Mucosa of stomach (tissue), 1 donor: ENCODE data around the gene WDR37.
"Not testable (repeated sequence)": the region's sequence is repeated elsewhere in the genome, so short reads cannot be mapped to it uniquely, and the experiment has no call there.

Experiments
- H3K27me3 ChIP-seq: one replicate; pipeline ENCODE4 v1.7.0; 2013; ENCODE audit warnings: mild to moderate bottlenecking, low read length; ENCODE audit not compliant: control insufficient read depth, insufficient read depth
- H3K36me3 ChIP-seq: one replicate; pipeline ENCODE4 v1.7.0; 2013; ENCODE audit warnings: low read length; ENCODE audit not compliant: control insufficient read depth, insufficient read depth
- H3K4me1 ChIP-seq: one replicate; pipeline ENCODE4 v1.7.0; 2013; ENCODE audit warnings: mild to moderate bottlenecking, low read length; ENCODE audit not compliant: control insufficient read depth, insufficient read depth
- H3K4me3 ChIP-seq: one replicate; pipeline ENCODE4 v1.7.0; 2013; ENCODE audit warnings: low read length
- H3K9ac ChIP-seq: one replicate; pipeline ENCODE4 v1.7.0; 2013; ENCODE audit warnings: mild to moderate bottlenecking, low read length, moderate library complexity
- H3K9me3 ChIP-seq: one replicate; pipeline ENCODE4 v1.7.0; 2013; ENCODE audit warnings: mild to moderate bottlenecking, low read length, moderate library complexity; ENCODE audit not compliant: control insufficient read depth
- donor health status: Pancreatic carcinoma.

WDR37 gene

DNA sequence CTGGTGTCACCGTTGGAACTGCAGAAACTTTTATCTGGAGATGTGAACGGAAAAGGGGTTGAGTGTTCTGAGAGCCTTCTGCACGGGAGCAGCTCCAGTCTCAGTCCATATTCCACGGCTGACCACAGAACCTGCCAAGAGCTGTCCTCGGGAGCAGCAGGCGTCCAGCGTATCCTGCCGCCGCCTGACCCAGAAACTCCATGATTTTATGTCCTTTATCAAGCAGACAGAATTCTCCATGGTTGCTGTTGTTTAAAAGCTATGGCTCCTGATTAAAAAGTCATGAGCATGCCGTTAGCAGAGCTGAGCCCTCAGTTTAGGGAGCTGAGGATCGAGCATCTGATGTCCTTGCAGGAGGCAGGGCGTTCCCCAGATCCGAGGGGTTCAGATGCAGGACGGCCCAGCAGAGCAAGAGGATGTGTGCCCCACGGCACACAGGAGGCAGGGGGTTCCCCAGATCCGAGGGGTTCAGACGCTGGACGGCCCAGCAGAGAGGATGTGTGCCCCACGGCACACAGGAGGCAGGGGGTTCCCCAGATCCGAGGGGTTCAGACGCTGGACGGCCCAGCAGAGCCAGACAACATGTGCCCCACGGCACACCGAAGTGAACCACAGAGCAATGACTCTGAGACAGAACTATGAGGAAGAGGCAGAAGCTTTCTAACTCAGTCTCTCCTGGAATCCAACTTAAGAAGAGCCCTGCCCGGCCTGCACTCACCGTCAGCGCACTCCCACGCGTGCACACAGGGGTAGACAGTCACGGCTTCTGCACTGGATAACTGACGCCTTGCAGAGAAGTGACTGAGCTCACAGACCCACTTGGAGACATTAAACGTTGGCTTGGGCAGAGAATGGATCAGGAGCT is 96.4 kb downstream of the WDR37 start:
- Histone ChIP-seq H3K9ac (no peak overlapping the region), H3K4me1 (no peaks in the 10 kb centered on the region), H3K27me3 (no peaks in the 10 kb centered on the region), H3K4me3 (no peak overlapping the region), H3K9me3 (no peaks in the 10 kb centered on the region), H3K36me3 (no peaks in the 10 kb centered on the region)

DNA sequence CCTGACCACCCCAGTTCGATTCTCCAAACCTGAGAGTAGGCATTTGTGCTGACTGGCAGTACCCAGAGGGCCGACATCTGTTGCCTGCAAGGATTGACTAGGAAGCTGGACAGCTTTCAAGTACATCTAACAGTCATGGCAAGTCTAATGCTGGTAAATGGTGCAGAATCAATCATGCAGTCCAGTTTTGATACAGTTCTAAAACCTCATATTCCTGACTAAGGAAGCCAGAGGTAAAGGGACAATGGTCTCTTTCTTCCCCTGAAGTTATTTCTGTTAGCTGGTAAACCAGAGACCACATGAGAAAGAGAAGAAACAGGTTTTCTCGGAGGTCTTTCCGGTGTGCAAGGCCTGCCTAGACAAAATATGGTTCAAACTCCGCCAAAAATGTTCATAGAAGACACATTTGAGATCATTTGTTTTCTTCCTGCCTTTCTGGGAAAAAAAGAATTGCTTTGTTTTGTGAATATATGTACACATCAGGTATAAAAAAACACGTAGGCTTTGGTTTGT is 97.1 kb downstream of the WDR37 start:
- Histone ChIP-seq H3K4me3 (no peak overlapping the region), H3K27me3 (no peaks in the 10 kb centered on the region), H3K36me3 (no peaks in the 10 kb centered on the region), H3K4me1 (no peaks in the 10 kb centered on the region), H3K9me3 (no peaks in the 10 kb centered on the region), H3K9ac (no peak overlapping the region)

DNA sequence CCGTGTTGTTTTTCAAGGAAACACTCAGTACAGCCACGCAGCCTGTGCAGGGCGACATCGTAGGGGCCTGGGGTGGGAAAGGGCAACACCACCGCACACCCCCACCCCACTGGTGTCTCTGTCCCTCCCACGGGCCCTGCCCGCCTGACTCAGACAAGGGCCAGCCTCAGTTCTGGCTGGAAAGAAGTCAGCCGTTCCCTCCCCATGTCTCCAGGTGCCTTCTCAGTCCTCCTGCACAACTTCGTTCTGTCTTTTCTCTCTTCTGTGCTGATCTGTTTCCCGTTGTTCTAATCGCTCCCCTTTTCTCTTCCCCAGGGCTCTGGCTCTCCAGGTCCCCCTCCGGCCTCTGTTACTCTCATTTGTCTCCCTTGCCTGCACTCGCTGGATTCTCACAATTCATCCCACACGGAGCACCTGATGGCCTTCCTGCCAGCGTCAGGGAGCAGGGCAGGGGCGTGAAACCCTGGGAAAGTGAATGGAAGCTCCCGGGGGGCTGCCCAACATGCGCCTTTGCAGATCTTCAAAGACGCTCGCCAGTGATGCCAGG is 97.7 kb downstream of the WDR37 start:
- H3K9me3 ChIP-seq = no peaks in the 10 kb centered on the region
- no peak overlapping the region for H3K4me3 ChIP-seq
- no peaks in the 10 kb centered on the region for H3K4me1 ChIP-seq
- H3K9ac ChIP-seq = no peak overlapping the region
- H3K27me3 ChIP-seq = no peaks in the 10 kb centered on the region
- H3K36me3 ChIP-seq = no peaks in the 10 kb centered on the region

DNA sequence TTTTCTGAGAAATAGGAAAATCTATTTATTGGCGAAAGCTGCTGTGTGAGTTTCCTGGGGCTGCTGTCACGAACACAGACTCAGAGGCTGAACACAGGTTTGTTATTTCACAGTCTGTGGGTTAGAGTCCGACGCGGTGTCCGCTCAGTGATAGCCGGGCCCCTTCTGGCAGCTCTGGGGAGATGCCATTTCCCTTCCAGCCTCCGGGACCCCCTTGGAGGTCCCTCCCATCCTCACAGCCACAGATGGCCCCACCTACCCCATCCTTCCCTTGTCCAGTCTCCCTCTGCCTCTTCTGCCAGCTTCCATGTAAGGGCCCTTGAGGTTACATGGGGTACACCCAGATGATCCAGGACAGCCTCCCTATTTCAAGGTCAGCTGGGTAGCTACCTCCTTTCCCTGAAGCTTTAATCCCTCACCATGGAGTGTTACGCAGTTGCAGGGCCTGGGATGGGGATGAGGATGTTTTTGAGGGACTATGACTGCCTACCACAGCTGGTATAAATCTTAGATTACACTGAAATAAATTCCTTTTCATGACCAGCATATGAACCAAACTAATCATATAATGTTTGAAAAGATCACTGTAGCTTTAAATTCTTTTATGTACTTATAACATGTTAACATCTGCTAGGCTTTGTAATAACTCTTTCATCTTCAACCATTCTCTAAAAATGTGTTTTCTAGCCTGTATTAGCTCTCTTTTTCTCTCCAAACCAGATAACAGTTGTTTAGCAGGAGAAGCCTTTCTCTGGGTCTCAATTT is 98.5 kb downstream of the WDR37 start:
- Histone ChIP-seq H3K9me3 (no peaks in the 10 kb centered on the region), H3K9ac (no peak overlapping the region), H3K4me3 (no peak overlapping the region), H3K4me1 (no peaks in the 10 kb centered on the region), H3K36me3 (no peaks in the 10 kb centered on the region), H3K27me3 (no peaks in the 10 kb centered on the region)

DNA sequence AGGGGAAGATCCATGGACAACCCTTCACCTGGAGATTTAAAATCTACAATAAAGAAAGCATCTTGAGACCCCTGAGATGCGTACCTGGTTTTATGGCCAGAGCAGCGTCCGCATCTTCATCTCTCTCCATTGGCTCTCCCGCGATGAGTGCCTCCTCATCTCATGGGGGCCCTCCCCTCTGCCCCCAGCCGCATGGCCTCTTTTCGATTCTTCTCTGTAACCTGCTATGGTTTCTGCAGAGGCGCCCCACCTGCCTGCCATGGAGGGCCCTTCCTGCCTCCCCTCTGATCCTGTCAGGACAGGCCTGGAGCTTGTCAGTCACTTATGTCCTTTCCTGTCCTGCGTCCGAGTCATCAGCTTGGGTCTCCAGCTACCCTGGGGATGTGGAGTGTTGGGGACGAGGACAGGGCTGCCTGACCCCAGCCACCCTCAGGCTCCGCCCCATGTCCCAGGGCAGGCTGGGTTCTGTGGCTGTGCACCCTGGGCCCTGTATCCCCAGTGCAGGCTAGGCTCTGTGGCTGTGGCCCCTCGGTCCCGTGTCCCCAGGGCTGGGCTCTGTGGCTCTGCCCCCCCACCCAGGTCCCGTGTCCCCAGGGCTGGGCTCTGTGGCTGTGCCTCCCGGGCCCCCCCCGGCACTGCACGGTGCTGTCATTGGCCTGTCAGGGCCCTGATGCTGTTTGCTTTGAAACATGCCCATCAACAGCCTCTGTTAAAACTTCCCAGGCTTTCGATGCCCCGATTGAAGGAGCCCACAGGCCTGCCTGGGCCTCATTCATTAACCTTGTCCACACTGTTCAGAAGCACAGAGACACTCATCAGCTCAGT is 99.8 kb downstream of the WDR37 start:
- H3K9me3 ChIP-seq = no peaks in the 10 kb centered on the region
- H3K27me3 ChIP-seq = no peaks in the 10 kb centered on the region
- no peaks in the 10 kb centered on the region for H3K4me1 ChIP-seq

DNA sequence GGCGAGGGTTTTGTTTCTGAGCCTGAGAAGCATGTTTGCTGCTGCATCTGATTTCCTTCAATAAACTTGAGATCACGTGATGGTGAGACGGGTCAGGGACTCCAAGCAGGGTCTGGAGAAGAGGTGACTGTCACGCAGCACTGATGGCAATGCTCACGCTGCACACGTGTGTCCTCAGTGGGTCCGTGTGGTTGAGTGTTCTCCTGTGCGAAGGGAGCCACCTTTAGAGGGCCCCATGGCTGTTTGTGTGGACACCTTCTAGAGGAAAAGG is 100.4 kb downstream of the WDR37 start:
- no peak overlapping the region for H3K9ac ChIP-seq
- H3K36me3 ChIP-seq = no peaks in the 10 kb centered on the region
- H3K27me3 ChIP-seq = no peaks in the 10 kb centered on the region
- no peaks in the 10 kb centered on the region for H3K9me3 ChIP-seq
- H3K4me3 ChIP-seq = no peak overlapping the region
- H3K4me1 ChIP-seq = no peaks in the 10 kb centered on the region

More for the DNA sequence above, 99.8 kb downstream of the WDR37 start:
- no peak overlapping the region for H3K9ac ChIP-seq
- H3K4me3 ChIP-seq = no peak overlapping the region
- no peaks in the 10 kb centered on the region for H3K36me3 ChIP-seq

DNA sequence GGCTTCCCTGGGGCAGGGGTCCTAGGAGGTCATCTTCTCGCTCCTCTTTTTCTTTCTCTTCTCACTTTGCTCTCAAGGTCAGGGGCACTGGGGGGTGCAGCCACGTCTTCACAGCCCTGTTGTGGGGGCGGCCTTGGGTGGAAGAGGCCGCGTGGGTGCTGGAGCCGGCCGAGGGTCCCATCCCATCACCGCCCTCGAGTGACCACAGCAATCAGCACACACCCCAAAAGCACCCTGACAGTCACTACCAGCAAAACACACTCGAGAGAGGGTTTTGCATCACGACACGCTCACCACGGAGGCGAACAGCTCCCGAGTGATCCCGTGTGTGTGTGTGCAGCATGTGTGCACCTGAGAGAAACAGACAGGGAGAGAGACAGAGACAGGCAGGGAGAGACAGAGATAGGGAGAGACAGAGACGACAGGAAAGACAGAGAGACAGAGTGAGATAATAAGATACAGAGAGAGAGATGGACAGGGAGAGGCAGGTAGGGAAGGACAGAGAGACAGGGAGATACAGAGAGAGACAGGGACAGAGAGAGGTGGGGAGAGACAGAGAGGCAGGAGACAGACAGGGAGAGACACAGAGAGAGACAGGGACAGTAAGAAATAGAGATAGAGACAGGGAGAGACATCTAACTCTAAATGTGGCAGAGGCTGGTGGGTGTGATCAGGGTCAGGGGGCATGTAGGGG is 100.9 kb downstream of the WDR37 start:
- Histone ChIP-seq H3K4me3 (no peak overlapping the region), H3K27me3 (no peaks in the 10 kb centered on the region), H3K36me3 (no peaks in the 10 kb centered on the region), H3K9ac (no peak overlapping the region), H3K9me3 (no peaks in the 10 kb centered on the region), H3K4me1 (no peaks in the 10 kb centered on the region)

DNA sequence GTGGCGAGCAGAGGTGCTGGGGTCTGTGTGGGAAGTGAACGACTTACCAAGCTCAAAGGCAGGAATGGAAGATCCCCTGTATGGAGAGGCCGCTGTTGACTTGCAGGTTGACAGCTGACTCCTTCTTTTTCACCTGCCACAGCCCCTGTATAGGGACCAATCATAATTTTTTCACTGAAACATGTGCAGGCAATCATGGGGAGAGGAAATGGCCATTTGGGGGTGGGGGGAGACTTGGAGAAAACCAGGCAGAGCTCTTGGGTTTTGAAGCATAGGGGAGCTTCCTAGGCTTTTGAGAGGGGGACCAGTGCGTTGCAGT is 101.4 kb downstream of the WDR37 start:
- H3K9ac ChIP-seq = no peak overlapping the region
- no peaks in the 10 kb centered on the region for H3K4me1 ChIP-seq
- H3K9me3 ChIP-seq = no peaks in the 10 kb centered on the region
- no peaks in the 10 kb centered on the region for H3K27me3 ChIP-seq
- H3K36me3 ChIP-seq = no peaks in the 10 kb centered on the region
- H3K4me3 ChIP-seq = no peak overlapping the region

DNA sequence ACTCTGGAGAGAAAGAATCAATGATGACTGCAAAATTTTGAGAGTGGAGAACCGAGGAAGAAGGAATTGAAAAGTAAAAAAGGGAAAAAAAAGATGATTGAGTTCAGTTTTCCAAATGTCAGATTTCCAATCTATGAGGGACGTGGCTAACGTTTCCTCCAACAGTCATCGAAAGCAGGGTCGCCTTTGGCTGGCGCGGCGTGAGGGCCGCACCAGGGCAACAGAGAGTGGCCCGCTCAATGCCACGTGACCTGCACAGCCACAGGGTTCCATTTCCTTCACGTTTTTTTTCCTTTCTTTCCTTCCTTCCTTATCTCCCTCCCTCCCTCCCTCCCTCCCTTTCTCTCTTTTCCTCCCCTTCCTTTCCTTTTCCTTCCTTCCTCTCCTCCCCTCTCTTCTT is 101.9 kb downstream of the WDR37 start:
- Histone ChIP-seq H3K36me3 (no peaks in the 10 kb centered on the region), H3K4me1 (no peaks in the 10 kb centered on the region), H3K4me3 (no peak overlapping the region), H3K9ac (no peak overlapping the region), H3K9me3 (no peaks in the 10 kb centered on the region), H3K27me3 (no peaks in the 10 kb centered on the region)

DNA sequence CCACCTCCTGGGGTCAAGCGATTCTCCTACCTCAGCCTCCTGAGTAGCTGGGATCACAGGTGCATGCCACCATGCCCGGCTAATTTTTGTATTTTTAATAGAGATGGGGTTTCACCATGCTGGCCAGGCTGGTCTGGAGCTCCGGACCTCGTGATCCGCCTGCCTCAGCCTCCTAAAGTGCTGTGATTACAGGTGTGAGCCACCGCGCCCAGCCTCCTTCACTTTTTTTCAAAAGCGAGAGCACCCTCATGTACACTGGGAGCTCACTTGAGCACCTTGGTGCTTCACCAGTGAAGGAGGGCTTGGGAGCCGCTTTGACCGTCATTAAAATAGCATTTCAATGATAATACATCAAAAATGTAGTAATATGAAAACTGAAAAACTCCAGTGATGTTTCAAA is 102.4 kb downstream of the WDR37 start:
- not testable (repeated sequence) for H3K36me3 ChIP-seq, H3K27me3 ChIP-seq, H3K4me1 ChIP-seq, H3K9me3 ChIP-seq, H3K4me3 ChIP-seq, H3K9ac ChIP-seq

DNA sequence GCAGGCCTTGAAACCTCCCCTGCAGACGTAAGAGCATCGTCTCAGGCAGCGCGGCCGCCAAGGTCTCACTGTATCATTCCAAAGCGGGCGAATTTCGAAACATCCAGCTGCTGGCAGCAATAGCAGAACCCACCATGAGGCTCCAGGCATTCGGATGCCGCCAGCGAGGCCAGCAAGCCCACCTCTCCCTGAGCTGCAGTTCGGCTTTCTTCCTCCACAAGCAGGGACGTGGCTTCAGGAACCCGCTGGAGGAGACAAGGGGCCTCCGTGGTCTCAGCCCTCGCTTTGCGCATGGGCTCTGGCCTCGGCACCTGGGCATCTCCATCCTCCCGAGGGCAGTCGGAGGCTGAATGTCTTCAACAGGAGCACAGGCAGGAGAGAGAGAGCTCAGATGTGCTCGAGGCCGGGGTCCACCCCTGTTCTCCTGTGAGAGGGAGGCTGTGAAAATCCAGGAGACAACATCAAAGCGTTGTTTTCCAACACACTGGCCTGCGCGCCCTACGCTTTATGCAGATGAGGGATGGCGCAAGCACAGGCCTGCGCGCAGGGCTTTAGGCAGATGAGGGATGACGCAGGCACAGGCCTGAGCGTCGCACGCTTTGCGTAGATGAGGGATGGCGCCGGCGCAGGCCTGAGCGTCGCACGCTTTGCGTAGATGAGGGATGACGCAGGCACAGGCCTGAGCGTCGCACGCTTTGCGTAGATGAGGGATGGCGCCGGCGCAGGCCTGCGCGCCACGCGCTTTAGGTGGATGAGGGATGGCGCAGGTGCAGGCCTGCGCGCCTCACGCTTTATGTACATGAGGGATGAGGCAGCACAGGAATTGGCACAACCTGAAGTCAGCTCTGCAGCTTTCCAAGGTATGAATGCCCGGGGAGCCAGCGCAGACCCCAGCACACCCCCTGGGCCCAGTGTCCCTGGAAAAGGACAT is 103.2 kb downstream of the WDR37 start:
- H3K9me3 ChIP-seq = no peaks in the 10 kb centered on the region
- no peak overlapping the region for H3K9ac ChIP-seq
- H3K27me3 ChIP-seq = no peaks in the 10 kb centered on the region
- H3K4me1 ChIP-seq = no peaks in the 10 kb centered on the region
- no peak overlapping the region for H3K4me3 ChIP-seq
- no peaks in the 10 kb centered on the region for H3K36me3 ChIP-seq
